SKM-1 (cell line): ENCODE results near the gene SLC46A2.

Experiments used
- DNase-seq: peaks from one replicate; lab custom pipeline; 2025; ENCODE audit not compliant: unreplicated experiment; lab: John Stamatoyannopoulos, UW

Gene SLC46A2

GRCh38 chr9:112831969-112832368, 58.7 kb downstream of the SLC46A2 start:
- no peak for DNase-seq

- DNase-seq = no peak
Observed at GRCh38 chr9:112831281-112831851, 59.3 kb downstream of the SLC46A2 start.
